HUES6 (cell line): ENCODE results near the gene VAV2.

Experiments
- H3K27ac ChIP-seq: 2 replicates; pipeline ENCODE4 v1.7.0; 2013; ENCODE audit warnings: low read depth, mild to moderate bottlenecking, low read length, inconsistent platforms
- H3K27me3 ChIP-seq: 2 replicates; pipeline ENCODE4 v1.6.1; 2013; ENCODE audit warnings: low read length; ENCODE audit not compliant: control insufficient read depth, insufficient read depth
- H3K36me3 ChIP-seq: 2 replicates; pipeline ENCODE4 v1.6.1; 2013; ENCODE audit warnings: low read length; ENCODE audit not compliant: control insufficient read depth, insufficient read depth
- H3K4me1 ChIP-seq: 2 replicates; pipeline ENCODE4 v1.6.1; 2013; ENCODE audit warnings: low read length; ENCODE audit not compliant: control insufficient read depth, insufficient read depth
- H3K4me3 ChIP-seq: 2 replicates; pipeline ENCODE4 v1.5.1; 2013; ENCODE audit warnings: low read depth, low read length
- H3K9ac ChIP-seq: one replicate; pipeline ENCODE4 v1.6.1; 2013; ENCODE audit warnings: mild to moderate bottlenecking, low read length
- H3K9me3 ChIP-seq: 2 replicates; pipeline ENCODE4 v1.6.1; 2013; ENCODE audit warnings: low read depth, low read length; ENCODE audit not compliant: control insufficient read depth, insufficient read depth

VAV2 gene

GRCh38 chr9:133851693-133852092 lies 140.4 kb downstream of the VAV2 start:
- Histone ChIP-seq H3K4me1 (no peaks in the 10 kb centered on the region), H3K27me3 (no peaks in the 10 kb centered on the region), H3K36me3 (peaks cover 2% of the 10 kb centered on the region; the same call in 1 of the 2 replicates)

GRCh38 chr9:133850937-133851336 lies 141.2 kb downstream of the VAV2 start:
- H3K4me1 ChIP-seq: no peaks in the 10 kb centered on the region
- H3K27me3 ChIP-seq: no peaks in the 10 kb centered on the region
- H3K27ac ChIP-seq: no peak overlapping the region

More at GRCh38 chr9:133851693-133852092, 140.4 kb downstream of the VAV2 start:
- H3K4me3 ChIP-seq: no peak overlapping the region
- no peak overlapping the region for H3K9ac ChIP-seq
- no peak overlapping the region for H3K27ac ChIP-seq
- H3K9me3 ChIP-seq: no peaks in the 10 kb centered on the region

GRCh38 chr9:133850161-133850560 lies 142.0 kb downstream of the VAV2 start:
- Histone ChIP-seq H3K9ac (no peak overlapping the region), H3K27ac (no peak overlapping the region), H3K27me3 (no peaks in the 10 kb centered on the region), H3K4me1 (no peaks in the 10 kb centered on the region; the same call in 1 of the 2 replicates), H3K36me3 (no peaks in the 10 kb centered on the region; the same call in 1 of the 2 replicates), H3K9me3 (no peaks in the 10 kb centered on the region), H3K4me3 (no peak overlapping the region)

More at GRCh38 chr9:133850937-133851336, 141.2 kb downstream of the VAV2 start:
- no peak overlapping the region for H3K4me3 ChIP-seq
- H3K36me3 ChIP-seq: no peaks in the 10 kb centered on the region; the same call in 1 of the 2 replicates
- no peaks in the 10 kb centered on the region for H3K9me3 ChIP-seq
- no peak overlapping the region for H3K9ac ChIP-seq

GRCh38 chr9:133849110-133849670 lies 142.9 kb downstream of the VAV2 start:
- peaks cover 2% of the 10 kb centered on the region; the same call in 1 of the 2 replicates for H3K4me1 ChIP-seq
- no peaks in the 10 kb centered on the region; the same call in 1 of the 2 replicates for H3K36me3 ChIP-seq
- no peaks in the 10 kb centered on the region for H3K27me3 ChIP-seq
- no peak overlapping the region for H3K27ac ChIP-seq
- no peak overlapping the region for H3K4me3 ChIP-seq
- no peaks in the 10 kb centered on the region for H3K9me3 ChIP-seq
- no peak overlapping the region for H3K9ac ChIP-seq

- Histone ChIP-seq H3K4me3 (no peak overlapping the region), H3K27ac (no peak overlapping the region), H3K9ac (no peak overlapping the region), H3K27me3 (no peaks in the 10 kb centered on the region), H3K9me3 (no peaks in the 10 kb centered on the region), H3K36me3 (no peaks in the 10 kb centered on the region; the same call in 1 of the 2 replicates), H3K4me1 (peaks cover 2% of the 10 kb centered on the region; the same call in 1 of the 2 replicates)
Measured at GRCh38 chr9:133848471-133849109, 143.5 kb downstream of the VAV2 start.

- Histone ChIP-seq H3K4me1 (peaks cover 12% of the 10 kb centered on the region; the same call in 1 of the 2 replicates), H3K9ac (no peak overlapping the region), H3K36me3 (no peaks in the 10 kb centered on the region; the same call in 1 of the 2 replicates), H3K9me3 (no peaks in the 10 kb centered on the region), H3K27ac (no peak overlapping the region), H3K27me3 (no peaks in the 10 kb centered on the region), H3K4me3 (no peak overlapping the region)
Measured at GRCh38 chr9:133846483-133847090, 145.5 kb downstream of the VAV2 start.

GRCh38 chr9:133845440-133845839 lies 146.7 kb downstream of the VAV2 start:
- H3K27ac ChIP-seq: no peak overlapping the region
- H3K9ac ChIP-seq: no peak overlapping the region
- H3K9me3 ChIP-seq: no peaks in the 10 kb centered on the region
- H3K4me1 ChIP-seq: peaks cover 23% of the 10 kb centered on the region; the same call in 1 of the 2 replicates
- no peaks in the 10 kb centered on the region for H3K27me3 ChIP-seq
- H3K36me3 ChIP-seq: no peaks in the 10 kb centered on the region
- H3K4me3 ChIP-seq: no peak overlapping the region

GRCh38 chr9:133844881-133845410 lies 147.2 kb downstream of the VAV2 start:
- no peak overlapping the region for H3K27ac ChIP-seq
- H3K9me3 ChIP-seq: no peaks in the 10 kb centered on the region
- H3K4me1 ChIP-seq: peaks cover 28% of the 10 kb centered on the region
- H3K9ac ChIP-seq: no peak overlapping the region
- H3K4me3 ChIP-seq: no peak overlapping the region
- no peaks in the 10 kb centered on the region for H3K27me3 ChIP-seq
- H3K36me3 ChIP-seq: no peaks in the 10 kb centered on the region

- no peak overlapping the region for H3K27ac ChIP-seq
- no peaks in the 10 kb centered on the region for H3K36me3 ChIP-seq
Measured at GRCh38 chr9:133844398-133844784, 147.7 kb downstream of the VAV2 start.

GRCh38 chr9:133843751-133844397 lies 148.2 kb downstream of the VAV2 start:
- Histone ChIP-seq H3K4me3 (no peak overlapping the region), H3K9me3 (no peaks in the 10 kb centered on the region), H3K9ac (no peak overlapping the region), H3K36me3 (no peaks in the 10 kb centered on the region), H3K27ac (no peak overlapping the region), H3K27me3 (no peaks in the 10 kb centered on the region), H3K4me1 (peaks cover 33% of the 10 kb centered on the region)

More at GRCh38 chr9:133844398-133844784, 147.7 kb downstream of the VAV2 start:
- Histone ChIP-seq H3K4me3 (no peak overlapping the region), H3K4me1 (peaks cover 33% of the 10 kb centered on the region), H3K27me3 (no peaks in the 10 kb centered on the region), H3K9ac (no peak overlapping the region), H3K9me3 (no peaks in the 10 kb centered on the region)
